IPS DF 4.7 (cell line): ENCODE results near the gene RREB1.

ENCODE experiments used
- DNase-seq: peaks from one replicate; pipeline ENCODE4 v3.0.0-alpha.2; 2013; ENCODE audit warnings: low spot score; ENCODE audit errors: extremely low read depth

Gene RREB1

GRCh38 chr6:7292596-7293255, 185.0 kb downstream of the RREB1 start:
- DNase-seq = no peak

GRCh38 chr6:7295916-7296315, 188.2 kb downstream of the RREB1 start:
- no peak for DNase-seq

- no peak for DNase-seq
These were observed 188.8 kb downstream of the RREB1 start for GRCh38 chr6:7296602-7297001.

- DNase-seq = no peak
These were observed 190.4 kb downstream of the RREB1 start for GRCh38 chr6:7298113-7298512.

GRCh38 chr6:7300926-7301325, 193.2 kb downstream of the RREB1 start:
- no peak for DNase-seq
